ENCODE measurements around the gene ATG7.

- no peak for TF ChIP-seq POLR2A (IDR thresholded peaks at IDR 0.05; ENCODE audit: low read depth, low read length)
- TF ChIP-seq TAF1 (IDR thresholded peaks at IDR 0.05; ENCODE audit: borderline replicate concordance, low read depth, low read length) = no peak
Observed at GRCh38 chr3:11335056-11335608, 62.9 kb downstream of the ATG7 start.

Data from GM12892 (cell line).